ENCODE results near the gene DYSF.

GRCh38 chr2:71468279-71469015 lies 15.1 kb downstream of the DYSF start:
- TF ChIP-seq, protein P1, sequence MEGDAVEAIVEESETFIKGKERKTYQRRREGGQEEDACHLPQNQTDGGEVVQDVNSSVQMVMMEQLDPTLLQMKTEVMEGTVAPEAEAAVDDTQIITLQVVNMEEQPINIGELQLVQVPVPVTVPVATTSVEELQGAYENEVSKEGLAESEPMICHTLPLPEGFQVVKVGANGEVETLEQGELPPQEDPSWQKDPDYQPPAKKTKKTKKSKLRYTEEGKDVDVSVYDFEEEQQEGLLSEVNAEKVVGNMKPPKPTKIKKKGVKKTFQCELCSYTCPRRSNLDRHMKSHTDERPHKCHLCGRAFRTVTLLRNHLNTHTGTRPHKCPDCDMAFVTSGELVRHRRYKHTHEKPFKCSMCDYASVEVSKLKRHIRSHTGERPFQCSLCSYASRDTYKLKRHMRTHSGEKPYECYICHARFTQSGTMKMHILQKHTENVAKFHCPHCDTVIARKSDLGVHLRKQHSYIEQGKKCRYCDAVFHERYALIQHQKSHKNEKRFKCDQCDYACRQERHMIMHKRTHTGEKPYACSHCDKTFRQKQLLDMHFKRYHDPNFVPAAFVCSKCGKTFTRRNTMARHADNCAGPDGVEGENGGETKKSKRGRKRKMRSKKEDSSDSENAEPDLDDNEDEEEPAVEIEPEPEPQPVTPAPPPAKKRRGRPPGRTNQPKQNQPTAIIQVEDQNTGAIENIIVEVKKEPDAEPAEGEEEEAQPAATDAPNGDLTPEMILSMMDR (IDR thresholded peaks at IDR 0.05), result no peak
- TF ChIP-seq EZH2 (IDR thresholded peaks at IDR 0.05; ENCODE audit: borderline replicate concordance, insufficient read depth, low read depth, low read length, poor library complexity, severe bottlenecking), result no peak

Data from B cell (primary cell).